HG03280 (cell line): ENCODE results near the gene SLC24A2.
"Not testable (repeated sequence)": the region's sequence is repeated elsewhere in the genome, so short reads cannot be mapped to it uniquely, and the experiment has no call there.

Source experiments
- ATAC-seq: cut with Tn5 transposase; IDR thresholded peaks from one replicate; pipeline ENCODE4 v1.9.1; 2021; ENCODE audit warnings: mild to moderate bottlenecking, moderate library complexity; ENCODE audit not compliant: unreplicated experiment

Gene SLC24A2

DNA sequence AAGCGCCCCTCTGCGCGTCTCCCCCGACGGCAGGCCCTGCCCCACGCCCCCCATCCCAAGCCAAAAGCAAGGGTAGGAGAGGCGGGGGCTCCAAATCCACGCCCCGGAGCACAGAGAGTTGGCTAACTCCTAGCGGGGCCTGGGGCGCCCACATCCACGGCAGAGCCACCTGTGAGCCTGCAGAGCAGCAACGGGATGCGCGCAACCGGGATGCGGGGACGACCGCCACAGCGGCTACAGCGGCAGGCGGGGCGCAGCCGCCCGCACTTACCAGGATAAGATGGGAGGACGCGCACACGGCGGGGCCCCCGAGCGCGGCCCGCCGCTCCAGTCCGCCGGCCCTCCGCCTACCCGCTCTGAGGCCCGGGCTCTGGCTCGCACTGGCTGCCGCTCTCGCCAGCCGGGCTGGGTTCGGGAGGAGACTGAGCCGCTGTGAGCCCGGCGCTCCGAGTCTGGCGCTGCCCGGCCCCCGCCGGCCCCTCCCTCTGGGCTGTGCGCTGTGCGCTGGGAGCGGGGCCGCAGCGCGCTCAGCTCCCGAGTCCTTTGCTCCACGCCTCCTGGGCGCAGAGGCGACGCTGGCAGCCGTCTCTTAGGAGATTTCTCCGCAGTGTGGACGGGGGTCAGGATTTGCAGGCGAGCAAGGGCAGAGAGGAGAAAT lies at the start of gene SLC24A2:
Gene SLC24A2 (minus strand): TSS at position 424 of the 658 bp plus-strand sequence.
- ATAC-seq = no peak

DNA sequence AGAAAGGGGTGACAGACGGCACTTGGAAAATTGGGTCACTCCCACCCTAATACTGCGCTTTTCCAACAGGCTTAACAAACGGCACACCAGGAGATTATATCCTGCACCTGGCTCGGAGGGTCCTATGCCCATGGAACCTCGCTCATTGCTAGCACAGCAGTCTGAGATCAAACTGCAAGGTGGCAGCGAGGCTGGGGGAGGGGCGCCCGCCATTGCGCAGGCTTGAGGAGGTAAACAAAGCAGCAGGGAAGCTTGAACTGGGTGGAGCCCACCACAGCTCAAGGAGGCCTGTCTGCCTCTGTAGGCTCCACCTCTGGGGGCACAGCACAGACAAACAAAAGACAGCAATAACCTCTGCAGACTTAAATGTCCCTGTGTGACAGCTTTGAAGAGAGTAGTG lies 44.5 kb upstream of the SLC24A2 start:
- ATAC-seq = not testable (repeated sequence)

- ATAC-seq = no peak
These were observed 42.0 kb upstream of the SLC24A2 start for GRCh38 chr9:19830796-19831195.

DNA sequence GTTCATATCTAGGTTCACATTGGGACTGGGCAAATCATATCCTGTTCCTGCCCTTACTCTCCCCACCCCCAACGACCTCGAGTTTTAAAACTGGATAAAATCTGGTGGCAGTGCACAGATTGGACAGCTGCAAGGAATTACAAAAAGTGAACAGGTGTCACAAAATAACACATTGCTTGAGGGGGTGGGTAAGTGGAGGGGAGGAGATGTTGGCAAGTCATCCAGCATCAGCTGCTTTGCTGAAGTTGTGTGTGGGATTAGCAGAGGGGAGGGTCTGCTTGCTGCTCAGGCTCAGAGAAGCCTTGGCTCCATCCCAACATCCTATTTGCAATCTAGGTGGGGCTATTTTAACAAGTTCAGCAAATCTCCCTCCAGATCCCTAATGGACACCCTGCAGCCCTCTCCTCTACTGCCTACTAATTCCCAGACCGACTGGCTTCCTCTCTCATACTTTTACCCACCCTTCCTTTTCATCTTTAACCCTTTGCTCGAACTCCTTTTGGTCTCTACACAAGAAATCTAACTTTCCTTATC lies 39.8 kb upstream of the SLC24A2 start:
- no peak for ATAC-seq

DNA sequence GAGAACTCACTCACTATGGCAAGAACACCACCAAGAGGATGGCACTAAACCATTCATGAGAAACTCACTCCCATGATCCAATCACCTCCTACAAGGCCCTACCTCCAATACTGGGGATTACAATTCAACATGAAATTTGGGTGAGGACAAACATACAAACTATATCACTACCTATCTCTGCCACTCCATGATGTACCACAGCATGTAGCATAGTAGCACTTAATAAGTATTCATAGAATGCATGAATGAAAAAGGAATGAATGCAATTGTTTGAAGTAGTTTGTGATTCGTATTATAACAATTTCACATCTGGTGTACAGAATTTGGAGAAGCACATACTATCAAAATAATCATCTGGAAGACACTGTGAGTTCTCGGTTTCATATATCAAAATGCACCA lies 27.9 kb upstream of the SLC24A2 start:
- no peak for ATAC-seq

DNA sequence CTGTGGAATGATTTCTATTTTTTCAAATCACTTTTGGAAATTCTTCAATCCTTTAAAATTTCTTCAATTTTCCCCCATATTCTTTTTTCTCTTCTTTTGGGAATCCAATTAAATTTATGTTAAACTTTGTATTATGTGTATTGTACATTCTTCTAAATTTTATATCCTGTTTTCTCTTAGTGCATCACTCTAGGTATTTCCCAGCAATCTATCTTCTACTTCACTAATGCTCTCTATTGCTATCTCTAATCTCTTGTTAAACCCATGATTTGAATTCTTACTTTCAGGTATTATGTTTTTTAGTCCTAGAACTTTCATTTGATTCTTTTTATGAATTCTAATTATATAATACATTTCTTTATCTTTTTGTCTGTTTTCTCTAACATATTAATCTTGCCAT lies 23.4 kb upstream of the SLC24A2 start:
- no peak for ATAC-seq

- ATAC-seq = no peak
These were observed 20.8 kb upstream of the SLC24A2 start for GRCh38 chr9:19809422-19810269.

GRCh38 chr9:19807182-19807892 lies 18.5 kb upstream of the SLC24A2 start:
- no peak for ATAC-seq

DNA sequence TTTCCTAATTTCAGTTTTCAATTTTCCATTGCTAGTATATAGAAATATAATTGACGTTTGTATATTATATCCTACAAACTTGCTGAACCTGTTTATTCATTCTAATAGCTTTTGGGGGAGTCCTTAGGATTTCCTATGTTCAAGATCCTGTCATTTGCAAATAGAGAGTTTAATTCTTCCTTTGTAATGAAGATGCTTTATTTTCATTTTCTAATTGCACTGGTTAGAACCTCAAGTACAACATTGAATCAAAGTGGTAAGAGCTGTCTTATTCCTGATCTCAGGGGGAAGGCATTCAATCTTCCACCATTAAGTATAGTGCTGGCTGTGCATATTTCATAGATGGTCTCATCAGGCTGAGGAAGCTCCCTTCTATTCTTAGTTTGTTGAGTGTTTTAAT lies 15.6 kb upstream of the SLC24A2 start:
- no peak for ATAC-seq

- ATAC-seq = no peak
These were observed 12.0 kb upstream of the SLC24A2 start for GRCh38 chr9:19800884-19801283.

DNA sequence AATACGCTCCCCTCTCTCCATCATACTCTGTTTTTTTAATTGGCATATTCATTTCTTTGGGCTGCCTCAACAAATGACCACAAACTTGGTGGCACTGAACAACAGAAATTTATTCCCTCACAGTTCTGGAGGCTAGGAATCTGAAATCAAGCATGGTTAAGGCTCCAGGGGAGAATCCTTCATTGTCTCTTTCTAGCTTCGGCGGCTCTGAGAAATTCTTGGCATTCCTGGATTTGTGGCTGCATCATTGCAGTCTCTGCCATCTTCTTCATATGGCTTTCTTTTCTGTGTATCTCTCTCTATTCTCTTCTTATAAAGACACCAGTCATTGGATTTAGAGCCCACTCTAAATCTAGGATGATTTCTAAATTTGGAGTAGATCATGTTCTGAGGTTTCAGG lies 10.9 kb upstream of the SLC24A2 start:
- no peak for ATAC-seq

DNA sequence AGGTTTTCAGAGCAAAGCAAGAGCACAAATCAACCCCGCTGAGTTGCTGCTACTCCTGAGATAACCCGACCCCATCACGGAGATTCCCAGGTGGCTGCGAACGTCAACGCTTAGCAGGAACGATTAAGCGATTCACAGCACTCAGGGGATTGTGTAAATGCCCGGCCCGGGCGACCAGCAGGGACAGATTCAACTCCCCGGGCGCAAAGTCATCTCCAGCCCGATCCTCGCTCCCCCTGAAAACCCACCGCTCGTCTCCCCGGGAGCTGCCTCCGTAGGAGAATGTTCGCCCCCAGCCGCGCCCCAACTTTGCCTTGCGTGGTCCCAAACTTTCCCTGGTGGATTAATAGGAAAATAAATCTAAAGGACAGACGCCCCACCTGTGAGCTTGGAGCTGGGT lies 685 bp downstream of the SLC24A2 start:
- no peak for ATAC-seq

- no peak for ATAC-seq
These were observed 1.2 kb downstream of the SLC24A2 start for GRCh38 chr9:19787672-19788071.

DNA sequence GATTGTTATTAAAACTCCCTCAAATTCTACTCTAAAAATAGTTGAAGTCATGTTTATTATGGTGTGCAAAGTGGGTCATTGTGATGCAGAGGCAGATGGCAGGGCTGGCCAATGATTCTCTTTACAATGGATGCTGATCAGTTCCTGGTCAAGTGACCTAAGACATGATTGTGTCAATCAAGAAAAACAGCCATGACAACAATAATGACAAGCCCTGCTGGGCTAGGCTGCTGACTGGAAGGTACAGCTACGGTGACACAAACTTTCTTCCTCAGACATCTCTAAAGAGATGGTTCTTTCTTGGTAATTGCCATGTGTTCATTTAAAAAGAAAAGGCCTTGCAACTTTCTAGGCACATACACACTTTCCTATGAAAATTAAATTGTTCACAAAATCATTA lies 3.6 kb downstream of the SLC24A2 start:
- ATAC-seq = no peak

DNA sequence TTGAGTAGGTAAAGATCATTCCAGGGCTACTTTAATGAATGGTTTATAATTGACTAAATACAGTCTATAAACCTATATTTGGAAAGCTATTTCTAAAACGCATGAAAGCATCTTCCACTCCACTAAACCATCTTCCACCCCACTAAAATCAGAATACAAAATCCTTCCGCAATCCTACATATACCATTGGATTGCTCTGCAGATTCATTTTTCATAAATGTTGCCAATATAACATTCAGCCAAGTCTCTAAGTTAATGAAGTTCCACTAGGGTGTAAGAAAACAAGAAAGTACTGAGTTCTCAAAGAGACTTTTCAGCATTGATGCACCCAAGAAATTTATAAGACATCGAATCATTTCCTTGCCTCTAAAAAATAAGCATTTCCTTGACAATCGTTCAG lies 4.7 kb downstream of the SLC24A2 start:
- no peak for ATAC-seq

DNA sequence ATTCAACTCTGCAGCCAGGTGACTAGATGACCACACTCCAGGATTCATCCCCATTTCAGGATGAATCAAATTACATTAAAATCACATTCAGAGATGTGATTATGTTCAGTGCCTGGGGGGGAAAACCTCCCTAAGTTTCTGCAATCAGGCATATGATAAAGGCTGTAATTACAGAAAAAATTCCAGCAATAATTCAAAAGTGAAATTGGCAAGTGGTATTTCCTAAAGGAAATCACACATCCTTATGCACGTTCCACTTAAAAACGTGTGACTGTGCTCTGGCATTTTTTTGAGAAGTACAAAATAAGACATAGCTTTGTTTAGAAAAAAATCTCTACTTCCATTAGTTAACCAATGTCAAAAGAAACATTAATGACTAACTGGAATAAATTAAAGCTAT lies 5.3 kb downstream of the SLC24A2 start:
- ATAC-seq = no peak

GRCh38 chr9:19782005-19782404 lies 6.8 kb downstream of the SLC24A2 start:
- ATAC-seq = no peak

DNA sequence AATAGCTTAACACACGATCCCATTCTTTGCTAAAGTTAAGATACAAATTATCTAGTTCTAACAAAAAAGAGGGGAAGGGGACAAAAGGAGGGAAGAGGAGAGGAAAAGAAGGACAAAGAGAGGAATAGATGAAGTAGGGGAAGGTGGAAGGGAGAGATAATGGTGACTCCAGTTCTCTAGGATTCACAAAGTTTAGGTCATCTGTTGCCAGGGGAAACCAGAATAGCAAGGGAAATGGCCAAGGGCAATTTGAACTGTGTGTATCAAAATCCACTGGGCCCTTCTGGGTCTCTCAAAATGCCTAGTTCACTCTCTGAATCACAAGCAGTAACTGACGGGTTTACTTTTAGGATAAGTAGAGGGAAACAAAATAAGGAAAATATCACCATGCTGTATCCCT lies 7.6 kb downstream of the SLC24A2 start:
- ATAC-seq = no peak

DNA sequence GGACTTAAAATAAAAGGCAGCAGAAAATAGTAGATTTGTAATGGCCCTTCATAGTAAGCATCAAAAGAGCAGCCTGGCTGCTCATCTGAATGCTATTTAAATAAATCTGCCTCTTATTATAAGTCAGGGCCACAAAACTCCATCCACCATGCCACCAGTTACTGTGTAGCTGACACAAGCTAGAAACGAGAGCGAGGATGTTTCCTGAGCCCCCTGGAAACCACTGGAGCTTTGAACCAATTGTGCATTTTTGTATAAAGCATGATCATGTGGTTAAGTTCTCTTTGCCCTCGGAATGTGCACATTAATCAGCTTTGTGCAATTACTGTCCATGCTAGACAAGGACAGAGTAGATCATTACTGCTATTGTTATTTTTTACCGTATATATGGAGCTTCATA lies 17.4 kb downstream of the SLC24A2 start:
- ATAC-seq = no peak

GRCh38 chr9:19770973-19771372 lies 17.9 kb downstream of the SLC24A2 start:
- no peak for ATAC-seq

GRCh38 chr9:19769213-19769612 lies 19.6 kb downstream of the SLC24A2 start:
- no peak for ATAC-seq

DNA sequence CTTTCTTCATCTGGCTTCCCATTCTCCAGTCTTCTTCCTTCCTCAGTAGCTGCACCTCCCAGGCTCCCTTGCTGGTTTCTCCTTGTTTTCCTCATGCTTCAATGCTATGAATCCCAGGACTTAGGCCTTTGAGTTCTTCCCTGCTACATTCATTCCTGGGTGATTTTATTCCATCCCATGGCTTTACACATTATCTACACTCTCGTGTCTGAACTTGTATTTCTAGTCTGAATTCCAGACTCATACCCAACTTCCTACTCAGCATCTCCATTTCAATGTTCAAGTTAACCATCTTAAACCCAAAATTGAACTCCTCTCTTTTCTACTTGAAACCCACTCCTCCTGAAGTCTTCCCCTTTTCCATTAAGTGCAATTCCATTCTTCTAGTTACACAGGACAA lies 20.0 kb downstream of the SLC24A2 start:
- no peak for ATAC-seq
